GM12878 (cell line): ENCODE measurements around the gene ZKSCAN8.
"Not testable (repeated sequence)": the region's sequence is repeated elsewhere in the genome, so short reads cannot be mapped to it uniquely, and the experiment has no call there.

Experiments used
- CEBPB ChIP-seq, 2 experiments: fragments of 150-350 bp in 1 of 2; IDR thresholded peaks; 2 replicates each; pipeline ENCODE4 v1.6.1; 2012 to 2014; ENCODE audit warnings: low read depth in 2 of 2, low read length in 2 of 2, borderline replicate concordance in 1 of 2, inconsistent platforms in 1 of 2
- CHD2 ChIP-seq: IDR thresholded peaks from 2 replicates; pipeline ENCODE4 v1.6.1; 2011; ENCODE audit warnings: low read depth, low read length, improper control_type of control experiment, borderline replicate concordance
- E2F8 ChIP-seq: fragments of 450-650 bp; IDR thresholded peaks from 2 replicates; pipeline ENCODE4 v1.6.1; 2018; ENCODE audit warnings: mild to moderate bottlenecking, low read depth, moderate library complexity; ENCODE audit not compliant: partially characterized antibody
- ELK1 ChIP-seq: IDR thresholded peaks from 2 replicates; pipeline ENCODE4 v1.6.1; 2012; ENCODE audit warnings: low read depth, low read length, improper control_type of control experiment
- ESRRA ChIP-seq: IDR thresholded peaks from 2 replicates; pipeline ENCODE4 v1.6.1; 2012; ENCODE audit warnings: mild to moderate bottlenecking, low read length, improper control_type of control experiment
- FOXM1 ChIP-seq: IDR thresholded peaks from 2 replicates; pipeline ENCODE4 v1.6.1; 2012; ENCODE audit warnings: low read depth, mild to moderate bottlenecking, inconsistent platforms, low read length, moderate library complexity
- LARP7 ChIP-seq: fragments of 450-650 bp; IDR thresholded peaks from 2 replicates; pipeline ENCODE4 v1.6.1; 2017; ENCODE audit warnings: mild to moderate bottlenecking
- MXI1 ChIP-seq: fragments of 150-350 bp; IDR thresholded peaks from 2 replicates; pipeline ENCODE4 v1.6.1; 2011; ENCODE audit warnings: low read depth, mild to moderate bottlenecking, inconsistent platforms, low read length, improper control_type of control experiment
- NRF1 ChIP-seq: conservative IDR thresholded peaks from 2 replicates; pipeline ENCODE4 v1.6.1; 2011; ENCODE audit warnings: mild to moderate bottlenecking, low read depth, low read length, improper control_type of control experiment
- POLR2A ChIP-seq: IDR thresholded peaks from 2 replicates; pipeline ENCODE4 v1.6.1; 2011; ENCODE audit warnings: low read depth, mild to moderate bottlenecking, low read length
- POLR2AphosphoS2 ChIP-seq: IDR thresholded peaks from 2 replicates; pipeline ENCODE4 v1.6.1; 2011; ENCODE audit warnings: low read depth, mild to moderate bottlenecking, low read length, improper control_type of control experiment, moderate library complexity
- POU2F2 ChIP-seq: IDR thresholded peaks from 3 replicates; pipeline ENCODE4 v1.6.1; 2011; ENCODE audit warnings: low read depth, mild to moderate bottlenecking, low read length, borderline replicate concordance
- REST ChIP-seq: IDR thresholded peaks from 2 replicates; pipeline ENCODE4 v1.6.1; 2012; ENCODE audit warnings: mild to moderate bottlenecking, low read depth, low read length
- ZBTB11 ChIP-seq: fragments of 450-650 bp; formaldehyde crosslinking; IDR thresholded peaks from 2 replicates; pipeline ENCODE4 v1.5.0; 2022; ENCODE audit warnings: mild to moderate bottlenecking, missing genetic modification characterization

DNA sequence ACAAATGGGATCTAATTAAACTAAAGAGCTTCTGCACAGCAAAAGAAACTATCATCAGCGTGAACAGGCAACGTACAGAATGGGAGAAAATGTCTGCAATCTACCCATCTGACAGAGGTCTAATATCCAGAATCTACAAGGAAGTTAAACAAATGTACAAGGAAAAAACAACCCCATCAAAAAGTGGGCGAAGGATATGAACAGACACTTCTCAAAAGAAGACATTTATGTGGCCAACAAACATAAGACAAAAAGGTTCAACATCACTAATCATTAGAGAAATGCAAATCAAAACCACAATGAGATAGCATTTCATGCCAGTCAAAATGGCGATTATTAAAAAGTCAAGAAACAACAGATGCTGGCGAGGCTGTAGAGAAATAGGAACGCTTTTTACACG is 39.5 kb upstream of the ZKSCAN8 start:
- TF ChIP-seq ESRRA; POLR2AphosphoS2; E2F8; REST; MXI1; LARP7; NRF1; POU2F2; ELK1; FOXM1; POLR2A; CHD2; ZBTB11; CEBPB (IDR thresholded peaks at IDR 0.05; ENCODE audit: borderline replicate concordance in 1 of 2, low read depth in 2 of 2, low read length in 2 of 2): not testable (repeated sequence)
